HUES48 (cell line): ENCODE measurements around the gene KIF3B.

Experiments used
- H3K27ac ChIP-seq: one replicate; pipeline ENCODE4 v1.7.0; 2013; ENCODE audit warnings: low read depth, low read length, inconsistent platforms
- H3K27me3 ChIP-seq: 2 replicates; pipeline ENCODE4 v1.6.1; 2013; ENCODE audit warnings: mild to moderate bottlenecking, low read length; ENCODE audit not compliant: control insufficient read depth, insufficient read depth
- H3K36me3 ChIP-seq: 2 replicates; pipeline ENCODE4 v1.6.1; 2013; ENCODE audit warnings: low read length; ENCODE audit not compliant: control insufficient read depth, insufficient read depth
- H3K4me1 ChIP-seq: 2 replicates; pipeline ENCODE4 v1.6.1; 2013; ENCODE audit warnings: mild to moderate bottlenecking, low read length; ENCODE audit not compliant: control insufficient read depth, insufficient read depth
- H3K4me3 ChIP-seq: 2 replicates; pipeline ENCODE4 v1.5.1; 2013; ENCODE audit warnings: mild to moderate bottlenecking, low read depth, low read length
- H3K9ac ChIP-seq: 2 replicates; pipeline ENCODE4 v1.6.1; 2013; ENCODE audit warnings: mild to moderate bottlenecking, low read depth, low read length, moderate library complexity
- H3K9me3 ChIP-seq: 2 replicates; pipeline ENCODE4 v1.6.1; 2013; ENCODE audit warnings: low read length; ENCODE audit not compliant: control insufficient read depth, insufficient read depth

KIF3B gene

DNA sequence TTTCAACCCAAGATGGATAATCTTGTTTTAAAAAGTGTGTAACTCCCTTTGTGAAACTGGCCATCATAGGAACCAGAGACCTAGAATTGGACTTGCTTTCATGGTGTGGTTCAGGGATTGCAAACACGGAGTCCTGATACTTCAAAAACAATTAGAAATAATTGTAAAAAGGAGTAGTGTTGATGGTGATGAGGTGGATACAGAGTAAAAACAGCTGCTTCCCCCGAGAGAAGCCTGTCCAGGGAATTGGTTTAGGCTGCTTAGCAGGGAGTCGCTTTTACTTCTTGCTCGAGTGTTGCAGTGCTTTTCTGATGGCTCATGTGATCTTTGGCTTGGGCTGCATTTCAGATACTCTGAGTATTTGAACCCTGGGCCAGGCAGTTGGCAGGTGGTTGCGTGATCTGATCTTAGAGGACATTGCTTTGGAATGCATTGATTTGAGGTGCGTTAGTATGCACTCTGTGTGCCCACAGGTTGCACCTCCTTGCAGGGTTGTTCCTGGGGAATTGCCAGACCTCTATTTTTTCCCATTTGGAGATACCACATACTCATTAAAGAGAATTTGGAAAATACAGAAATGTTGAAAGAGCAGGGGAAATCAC is 19.5 kb downstream of the KIF3B start:
- H3K4me1 ChIP-seq: no peaks in the 10 kb centered on the region
- H3K27ac ChIP-seq: no peak overlapping the region
- no peak overlapping the region for H3K4me3 ChIP-seq
- H3K27me3 ChIP-seq: no peaks in the 10 kb centered on the region
- H3K9me3 ChIP-seq: no peaks in the 10 kb centered on the region
- H3K9ac ChIP-seq: no peak overlapping the region
- H3K36me3 ChIP-seq: no peaks in the 10 kb centered on the region

DNA sequence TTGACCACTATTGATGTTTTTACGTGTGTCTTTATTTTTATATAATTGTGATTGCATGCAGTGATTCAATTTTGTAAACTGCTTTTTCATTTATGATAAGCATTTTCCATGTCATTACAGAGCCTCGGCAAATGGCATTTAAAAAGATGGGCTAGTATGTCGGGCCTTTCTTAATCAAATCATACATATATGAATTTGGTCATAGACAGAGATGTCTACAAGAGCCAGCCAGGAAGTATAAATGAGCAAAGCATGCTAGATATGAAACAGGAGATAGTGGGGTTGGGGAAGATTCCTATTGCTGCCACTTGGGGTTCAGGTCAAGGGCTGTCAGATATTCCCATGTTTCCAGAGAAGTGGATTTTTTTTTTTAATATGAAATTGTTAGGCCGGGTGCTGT is 20.0 kb downstream of the KIF3B start:
- Histone ChIP-seq H3K4me1 (no peaks in the 10 kb centered on the region), H3K4me3 (no peak overlapping the region), H3K27ac (no peak overlapping the region), H3K9ac (no peak overlapping the region), H3K27me3 (no peaks in the 10 kb centered on the region), H3K36me3 (no peaks in the 10 kb centered on the region), H3K9me3 (no peaks in the 10 kb centered on the region)

DNA sequence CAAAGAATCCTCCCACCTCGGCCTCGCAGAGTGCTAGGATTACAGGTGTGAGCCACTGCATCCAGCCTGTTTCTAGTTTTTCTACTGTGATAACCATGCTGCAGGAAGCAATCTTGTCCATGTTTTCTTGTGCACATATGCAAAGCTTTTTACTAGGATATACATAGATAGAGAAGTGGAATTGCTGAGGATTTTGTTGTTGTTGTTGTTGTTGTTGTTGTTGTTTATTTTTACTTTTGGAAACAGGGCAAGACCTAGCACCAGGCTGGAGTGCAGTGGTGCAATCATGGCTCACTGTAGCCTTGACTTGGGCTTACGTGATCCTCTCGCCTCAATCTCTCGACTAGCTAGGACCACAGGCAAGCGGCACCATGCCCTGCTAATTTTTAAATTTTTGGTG is 23.2 kb downstream of the KIF3B start:
- no peaks in the 10 kb centered on the region for H3K9me3 ChIP-seq
- no peaks in the 10 kb centered on the region for H3K36me3 ChIP-seq
- no peak overlapping the region for H3K27ac ChIP-seq
- H3K4me1 ChIP-seq: no peaks in the 10 kb centered on the region
- H3K27me3 ChIP-seq: no peaks in the 10 kb centered on the region
- no peak overlapping the region for H3K4me3 ChIP-seq
- H3K9ac ChIP-seq: no peak overlapping the region

DNA sequence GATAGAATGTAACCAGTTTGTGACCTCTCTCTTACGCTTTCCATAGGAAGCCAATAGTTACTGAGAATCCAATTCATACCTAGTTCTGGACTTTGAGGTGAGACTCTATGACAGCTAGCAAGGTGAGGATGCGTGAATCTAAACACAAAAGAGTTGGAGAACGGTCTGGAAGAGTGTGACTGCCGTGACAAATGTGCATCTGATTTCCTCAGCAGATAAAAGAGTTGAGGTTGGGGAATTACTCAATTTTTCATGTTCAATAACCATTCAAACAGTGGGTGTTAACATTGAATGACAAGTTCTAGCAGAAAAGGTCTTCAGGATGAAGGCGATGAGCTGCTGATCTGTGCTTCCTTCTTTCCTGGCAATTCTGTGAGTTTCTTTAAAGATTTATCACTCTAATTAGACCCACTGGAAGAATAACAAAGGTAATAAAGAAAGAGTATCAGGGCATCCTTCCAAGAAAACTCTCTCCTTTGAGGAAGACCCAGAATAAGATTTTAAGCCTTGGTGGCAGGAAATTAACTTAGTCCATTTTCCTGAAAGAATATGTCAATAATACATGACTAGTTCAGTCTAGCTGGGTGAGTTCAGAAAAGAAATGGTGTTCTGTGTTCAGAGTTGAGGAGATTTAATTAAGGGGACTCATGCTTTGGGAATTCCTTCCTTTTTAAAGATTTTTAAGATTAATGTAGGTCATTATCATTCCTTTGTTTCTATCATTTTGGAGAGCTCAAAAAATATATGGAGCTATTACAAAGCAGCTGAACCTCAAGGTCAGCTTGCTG is 24.5 kb downstream of the KIF3B start:
- Histone ChIP-seq H3K4me1 (no peaks in the 10 kb centered on the region), H3K4me3 (no peak overlapping the region), H3K27me3 (no peaks in the 10 kb centered on the region), H3K9me3 (no peaks in the 10 kb centered on the region), H3K36me3 (no peaks in the 10 kb centered on the region), H3K27ac (no peak overlapping the region), H3K9ac (no peak overlapping the region)

DNA sequence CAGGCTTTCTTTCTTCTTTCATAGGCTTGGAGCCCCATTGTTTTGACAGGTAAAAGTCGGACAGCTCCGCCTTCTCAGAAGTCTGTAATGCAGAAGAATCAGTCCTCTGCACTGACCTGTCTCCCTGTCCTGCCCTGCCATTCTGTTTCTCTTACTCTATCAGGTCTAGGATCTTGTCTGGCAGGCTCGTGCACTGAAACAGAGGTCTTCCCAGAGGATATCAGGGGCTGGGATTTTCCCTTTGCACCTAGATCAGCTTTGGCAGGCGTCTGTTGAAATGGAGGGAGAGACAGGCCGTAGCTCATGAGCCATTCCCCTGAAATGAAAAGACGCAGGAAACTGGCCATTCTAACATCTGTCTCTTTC is 25.0 kb downstream of the KIF3B start:
- Histone ChIP-seq H3K36me3 (no peaks in the 10 kb centered on the region), H3K27ac (no peak overlapping the region), H3K9ac (no peak overlapping the region), H3K4me1 (no peaks in the 10 kb centered on the region), H3K9me3 (no peaks in the 10 kb centered on the region), H3K4me3 (no peak overlapping the region), H3K27me3 (no peaks in the 10 kb centered on the region)

DNA sequence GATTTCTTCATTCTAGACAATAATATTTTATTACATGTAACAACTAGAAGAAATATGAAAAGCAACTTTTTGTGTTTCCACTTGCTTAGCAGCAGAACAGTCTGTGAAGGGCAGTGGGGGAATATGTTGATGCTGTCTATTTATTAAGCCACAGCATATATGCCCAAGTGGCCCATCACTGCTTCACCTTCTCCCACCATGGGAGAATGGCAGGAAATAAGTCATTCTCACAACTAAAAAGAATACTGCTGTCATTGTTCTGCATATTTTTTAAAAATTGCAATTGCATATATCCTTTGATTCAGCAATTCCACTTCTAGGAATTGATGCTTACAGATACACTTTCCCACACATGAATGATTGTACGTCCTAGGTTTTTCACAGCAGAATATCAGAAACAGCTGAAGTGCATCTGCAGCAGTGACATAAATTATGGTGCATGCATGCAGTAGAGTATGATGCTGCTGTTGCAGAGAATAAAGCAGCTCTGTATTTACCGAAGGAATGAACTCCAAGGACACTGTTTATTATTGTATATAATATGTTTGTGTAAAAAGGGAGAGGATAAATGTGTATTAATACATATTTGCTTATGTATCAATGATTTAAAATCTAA is 26.8 kb downstream of the KIF3B start:
- Histone ChIP-seq H3K27me3 (no peaks in the 10 kb centered on the region), H3K27ac (no peak overlapping the region), H3K36me3 (no peaks in the 10 kb centered on the region), H3K4me1 (no peaks in the 10 kb centered on the region), H3K9ac (no peak overlapping the region), H3K4me3 (no peak overlapping the region), H3K9me3 (no peaks in the 10 kb centered on the region)

DNA sequence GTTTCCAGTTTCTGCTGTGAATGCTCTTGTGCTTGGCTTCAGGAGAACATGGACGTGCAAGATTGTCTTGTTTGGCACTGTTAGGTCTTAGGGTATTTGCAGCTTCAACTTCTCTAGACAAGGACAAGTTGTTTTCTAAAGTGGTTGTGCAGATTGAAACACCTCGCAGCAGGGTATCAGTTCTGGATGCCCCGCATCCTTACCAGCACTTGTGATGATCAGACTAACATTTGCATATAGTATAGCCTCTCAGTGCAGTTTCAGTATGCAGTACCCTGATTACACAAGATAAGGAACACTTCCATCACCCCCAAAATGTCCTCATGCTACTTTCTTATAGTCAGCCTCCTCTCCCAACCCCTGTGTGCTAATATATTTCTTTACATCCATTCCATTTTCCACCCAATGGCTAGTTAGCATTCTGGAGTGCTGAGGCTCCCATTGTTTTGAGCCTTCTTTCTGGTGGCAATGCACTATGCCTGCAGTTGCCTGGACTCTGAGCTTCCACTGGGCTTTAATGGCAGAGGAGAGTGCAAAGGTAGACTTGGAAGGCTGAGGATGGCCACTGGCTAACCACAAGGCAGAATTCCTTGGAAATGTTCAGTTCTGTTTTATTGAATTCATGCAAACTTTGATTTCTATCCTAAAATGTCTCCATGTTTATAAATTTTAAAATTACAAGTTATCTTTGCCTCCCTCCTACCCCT is 35.4 kb downstream of the KIF3B start:
- Histone ChIP-seq H3K4me3 (no peak overlapping the region), H3K9ac (no peak overlapping the region), H3K36me3 (peaks cover 30% of the 10 kb centered on the region), H3K4me1 (no peaks in the 10 kb centered on the region), H3K27ac (no peak overlapping the region), H3K9me3 (no peaks in the 10 kb centered on the region), H3K27me3 (no peaks in the 10 kb centered on the region)

DNA sequence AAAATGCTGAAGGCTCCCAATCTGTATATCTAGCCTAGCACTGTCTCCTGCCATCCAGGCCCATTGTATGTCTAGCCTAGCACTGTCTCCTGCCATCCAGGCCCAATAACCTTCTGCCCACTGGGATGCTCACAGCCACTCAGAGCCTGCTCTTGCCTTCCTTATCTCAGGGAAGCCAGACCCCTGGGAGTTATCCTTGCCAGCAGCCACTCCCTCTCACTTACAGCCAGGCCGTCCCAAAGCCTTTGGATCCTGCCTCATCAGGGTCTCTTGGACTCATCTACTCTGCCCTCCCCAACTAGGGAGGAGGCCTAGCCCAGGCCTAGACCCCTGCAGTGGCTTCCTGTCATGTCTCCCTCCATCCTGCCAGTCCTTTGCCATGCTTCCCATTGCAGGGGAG is 37.3 kb downstream of the KIF3B start:
- Histone ChIP-seq H3K9me3 (no peaks in the 10 kb centered on the region), H3K27ac (no peak overlapping the region), H3K4me1 (no peaks in the 10 kb centered on the region), H3K27me3 (no peaks in the 10 kb centered on the region), H3K36me3 (peaks cover 32% of the 10 kb centered on the region), H3K4me3 (no peak overlapping the region), H3K9ac (no peak overlapping the region)

DNA sequence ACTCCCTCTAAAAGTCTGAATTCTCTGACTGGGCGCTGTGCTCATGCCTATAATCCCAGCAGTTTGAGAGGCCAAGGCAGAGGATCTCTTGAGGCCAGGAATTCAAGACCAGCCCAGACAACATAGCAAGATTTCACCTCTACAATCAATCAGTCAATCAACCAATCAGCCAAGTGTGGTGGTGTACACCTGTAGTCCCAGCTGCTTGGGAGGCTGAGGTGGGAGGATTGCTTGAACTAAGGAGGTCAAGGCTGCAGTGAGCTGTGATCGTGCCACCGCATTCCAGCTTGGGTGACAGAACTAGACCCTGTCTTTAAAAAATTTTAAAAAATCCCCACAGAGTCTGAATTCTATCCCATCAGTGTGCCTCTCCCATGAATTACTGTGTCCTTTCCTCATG is 37.9 kb downstream of the KIF3B start:
- Histone ChIP-seq H3K27ac (no peak overlapping the region), H3K36me3 (peaks cover 26% of the 10 kb centered on the region), H3K27me3 (no peaks in the 10 kb centered on the region), H3K4me3 (no peak overlapping the region), H3K9me3 (no peaks in the 10 kb centered on the region), H3K9ac (no peak overlapping the region), H3K4me1 (no peaks in the 10 kb centered on the region)

DNA sequence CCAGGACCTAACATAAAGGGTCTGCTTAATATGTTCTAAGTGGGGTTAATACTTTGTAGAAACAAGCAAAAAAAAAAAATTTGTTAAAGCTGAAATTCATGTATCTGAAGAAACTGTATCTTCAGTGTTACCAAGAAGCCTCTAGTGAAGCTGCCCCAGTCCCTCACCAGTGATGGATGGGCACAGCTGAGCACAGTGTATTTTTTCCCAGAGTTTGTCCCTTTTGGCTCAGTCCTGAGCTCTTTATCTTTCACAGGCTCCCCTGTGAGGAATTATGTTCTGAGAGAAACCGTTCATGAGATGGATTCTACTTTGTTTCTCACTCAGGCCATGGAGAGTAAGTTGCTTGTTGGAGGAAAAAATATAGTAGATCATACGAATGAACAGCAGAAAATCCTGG is 38.4 kb downstream of the KIF3B start:
- H3K9me3 ChIP-seq: no peaks in the 10 kb centered on the region
- peaks cover 23% of the 10 kb centered on the region for H3K36me3 ChIP-seq
- no peaks in the 10 kb centered on the region for H3K4me1 ChIP-seq
- H3K9ac ChIP-seq: no peak overlapping the region
- H3K4me3 ChIP-seq: no peak overlapping the region
- no peaks in the 10 kb centered on the region for H3K27me3 ChIP-seq
- H3K27ac ChIP-seq: no peak overlapping the region

DNA sequence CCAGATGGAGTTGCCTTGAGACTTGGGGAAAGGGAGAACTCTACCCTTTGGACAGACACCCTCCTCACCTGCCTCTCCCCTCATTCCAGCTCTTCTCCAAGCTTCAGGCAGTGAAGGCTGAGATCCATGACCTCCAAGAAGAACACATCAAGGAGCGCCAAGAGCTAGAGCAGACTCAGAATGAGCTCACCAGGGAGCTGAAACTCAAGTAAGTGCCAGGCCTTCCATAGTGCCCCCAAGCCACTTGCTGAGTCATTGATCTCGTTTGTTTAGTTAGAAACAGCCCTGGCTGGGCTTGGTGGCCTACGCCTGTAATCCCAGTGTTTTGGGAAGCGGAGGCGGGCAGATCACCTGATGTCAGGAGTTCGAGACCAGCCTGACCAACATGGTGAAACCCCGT is 39.2 kb downstream of the KIF3B start:
- Histone ChIP-seq H3K36me3 (peaks cover 23% of the 10 kb centered on the region), H3K4me1 (no peaks in the 10 kb centered on the region), H3K27ac (no peak overlapping the region), H3K9ac (no peak overlapping the region), H3K9me3 (no peaks in the 10 kb centered on the region), H3K27me3 (no peaks in the 10 kb centered on the region), H3K4me3 (no peak overlapping the region)
